Hepatocyte (in vitro differentiated cells): ENCODE measurements around the gene HACD2. TPM values are rescaled to one million over a fixed set of nuclear protein-coding genes. Genes with fewer than 3 reads are reported as not detected.
"Not testable (repeated sequence)": the region's sequence is repeated elsewhere in the genome, so short reads cannot be mapped to it uniquely, and the experiment has no call there.

Source experiments
- DNase-seq: peaks from one replicate; pipeline ENCODE4 v3.0.0-alpha.2; 2016; ENCODE audit warnings: low spot score
- H2AFZ ChIP-seq: fragments of 200-600 bp; sonication (generic); 2 replicates; pipeline ENCODE4 v1.6.0; 2016; ENCODE audit warnings: antibody characterized with exemption, mild to moderate bottlenecking
- H3K27ac ChIP-seq: fragments of 200-600 bp; sonication (generic); 2 replicates; pipeline ENCODE4 v1.5.1; 2016; ENCODE audit warnings: mild to moderate bottlenecking
- H3K27me3 ChIP-seq: fragments of 200-600 bp; sonication (generic); 2 replicates; pipeline ENCODE4 v1.6.1; 2016
- H3K36me3 ChIP-seq: fragments of 200-600 bp; sonication (generic); replicated peaks from 2 replicates; pipeline ENCODE4 v1.5.1; 2016; ENCODE audit warnings: low read depth; ENCODE audit not compliant: insufficient read depth
- H3K4me1 ChIP-seq: fragments of 200-600 bp; sonication (generic); 2 replicates; pipeline ENCODE4 v1.5.1; 2016; ENCODE audit warnings: mild to moderate bottlenecking, moderate library complexity; ENCODE audit not compliant: insufficient read depth
- H3K4me2 ChIP-seq: fragments of 200-600 bp; sonication (generic); 2 replicates; pipeline ENCODE4 v1.6.0; 2016
- H3K4me3 ChIP-seq: fragments of 200-600 bp; sonication (generic); 2 replicates; pipeline ENCODE4 v1.5.1; 2016; ENCODE audit warnings: mild to moderate bottlenecking
- H3K79me2 ChIP-seq: fragments of 200-600 bp; sonication (generic); 2 replicates; pipeline ENCODE4 v1.6.0; 2017; ENCODE audit warnings: mild to moderate bottlenecking
- H3K9me2 ChIP-seq: fragments of 200-600 bp; sonication (generic); replicated peaks from 2 replicates; pipeline ENCODE4 v1.6.0; 2017; ENCODE audit warnings: mild to moderate bottlenecking; ENCODE audit not compliant: insufficient read depth
- H3K9me3 ChIP-seq: fragments of 200-600 bp; sonication (generic); 2 replicates; pipeline ENCODE4 v1.5.1; 2016; ENCODE audit warnings: low read depth, mild to moderate bottlenecking
- H4K20me1 ChIP-seq: fragments of 200-600 bp; sonication (generic); 2 replicates; pipeline ENCODE4 v1.6.0; 2016; ENCODE audit warnings: mild to moderate bottlenecking; ENCODE audit not compliant: insufficient read depth, poor library complexity, severe bottlenecking
- EZH2 ChIP-seq: fragments of 200-600 bp; sonication (generic); IDR thresholded peaks from 2 replicates; pipeline ENCODE4 v1.6.1; 2016; ENCODE audit warnings: antibody characterized with exemption, mild to moderate bottlenecking, borderline replicate concordance
- EZH2phosphoT487 ChIP-seq: fragments of 200-600 bp; sonication (generic); IDR thresholded peaks from one replicate; pipeline ENCODE4 v1.6.1; 2018; ENCODE audit warnings: antibody characterized with exemption, mild to moderate bottlenecking, low read depth, moderate library complexity; ENCODE audit not compliant: unreplicated experiment, severe bottlenecking
- WGBS: methylation state at CpG from one replicate; pipeline ENCODE4 v1.1.6; 2016; ENCODE audit warnings: low lambda C conversion rate; ENCODE audit errors: missing lambda C conversion rate; 5-methylcytosine and 5-hydroxymethylcytosine counted together
- polyA plus RNA-seq: library from polyadenylated mRNA; unstranded; fragments of >200 nt; fragmentation: Nextera tagmentation; extraction: Ambion mirVana; gene quantifications from 2 replicates; pipeline ENCODE4 v1.2.1, GENCODE V29; 2016
- total RNA-seq: library from RNA; depleted of rRNA; stranded (reverse); fragments of >200 nt; gene quantifications from 2 replicates; pipeline ENCODE4 v1.2.3, GENCODE V29; 2014
- TF ChIP-seq, protein P1 (sequence below): fragments of 200-600 bp; sonication (generic); IDR thresholded peaks from 2 replicates; pipeline ENCODE4 v1.5.1; 2016; ENCODE audit warnings: antibody characterized with exemption, mild to moderate bottlenecking; ENCODE audit not compliant: poor library complexity

The HACD2 gene
- total and polyA plus RNA-seq, 2 experiments from 2014 or later: 31.8 to 64.3 TPM

DNA sequence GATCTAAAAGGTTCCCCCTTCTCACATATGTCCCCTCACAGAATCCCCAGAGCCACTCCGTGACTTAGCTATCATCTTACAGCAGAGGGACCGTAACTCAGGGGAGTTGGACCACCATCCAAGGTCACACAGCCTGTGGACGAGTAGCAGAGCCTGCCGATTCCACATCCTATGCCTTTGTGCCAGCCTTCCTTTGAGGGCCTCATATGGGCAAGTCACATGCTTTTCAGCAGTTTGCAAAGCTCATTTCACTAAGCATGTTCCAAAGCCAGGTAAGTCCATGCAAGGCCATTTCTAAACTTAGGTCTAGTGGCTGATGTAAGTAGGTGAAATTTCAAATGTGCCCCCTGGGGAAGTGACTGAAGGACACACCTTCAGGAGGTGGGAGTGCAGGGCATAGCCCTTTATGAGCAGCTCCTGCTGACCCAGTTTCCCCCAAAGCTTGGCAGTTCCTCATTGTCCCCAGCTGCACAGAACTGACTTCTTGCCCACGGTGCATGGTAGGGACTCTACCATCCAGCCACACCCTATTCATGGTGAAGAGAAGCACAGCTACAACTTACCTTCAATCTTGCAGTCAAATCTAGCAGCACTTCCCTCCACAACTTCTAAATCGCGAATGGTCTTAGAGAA is 33.3 kb upstream of the HACD2 start:
- no peak overlapping the region for H3K4me3 ChIP-seq
- H3K9me3 ChIP-seq: no peaks in the 10 kb centered on the region
- H3K4me2 ChIP-seq: no peak overlapping the region
- no peaks in the 10 kb centered on the region for H4K20me1 ChIP-seq
- WGBS: 81% methylated on average over 7 of the region's 7 CpGs
- no peak overlapping the region for H2AFZ ChIP-seq
- H3K79me2 ChIP-seq: no peaks in the 10 kb centered on the region
- H3K4me1 ChIP-seq: peaks cover 5% of the 10 kb centered on the region
- no peak for TF ChIP-seq EZH2
- no peak for TF ChIP-seq EZH2phosphoT487
- TF ChIP-seq, protein P1, sequence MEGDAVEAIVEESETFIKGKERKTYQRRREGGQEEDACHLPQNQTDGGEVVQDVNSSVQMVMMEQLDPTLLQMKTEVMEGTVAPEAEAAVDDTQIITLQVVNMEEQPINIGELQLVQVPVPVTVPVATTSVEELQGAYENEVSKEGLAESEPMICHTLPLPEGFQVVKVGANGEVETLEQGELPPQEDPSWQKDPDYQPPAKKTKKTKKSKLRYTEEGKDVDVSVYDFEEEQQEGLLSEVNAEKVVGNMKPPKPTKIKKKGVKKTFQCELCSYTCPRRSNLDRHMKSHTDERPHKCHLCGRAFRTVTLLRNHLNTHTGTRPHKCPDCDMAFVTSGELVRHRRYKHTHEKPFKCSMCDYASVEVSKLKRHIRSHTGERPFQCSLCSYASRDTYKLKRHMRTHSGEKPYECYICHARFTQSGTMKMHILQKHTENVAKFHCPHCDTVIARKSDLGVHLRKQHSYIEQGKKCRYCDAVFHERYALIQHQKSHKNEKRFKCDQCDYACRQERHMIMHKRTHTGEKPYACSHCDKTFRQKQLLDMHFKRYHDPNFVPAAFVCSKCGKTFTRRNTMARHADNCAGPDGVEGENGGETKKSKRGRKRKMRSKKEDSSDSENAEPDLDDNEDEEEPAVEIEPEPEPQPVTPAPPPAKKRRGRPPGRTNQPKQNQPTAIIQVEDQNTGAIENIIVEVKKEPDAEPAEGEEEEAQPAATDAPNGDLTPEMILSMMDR: no peak
- no peak for DNase-seq
- H3K9me2 ChIP-seq: no peaks in the 10 kb centered on the region
- no peak overlapping the region for H3K27ac ChIP-seq
- no peaks in the 10 kb centered on the region for H3K36me3 ChIP-seq
- no peaks in the 10 kb centered on the region for H3K27me3 ChIP-seq

DNA sequence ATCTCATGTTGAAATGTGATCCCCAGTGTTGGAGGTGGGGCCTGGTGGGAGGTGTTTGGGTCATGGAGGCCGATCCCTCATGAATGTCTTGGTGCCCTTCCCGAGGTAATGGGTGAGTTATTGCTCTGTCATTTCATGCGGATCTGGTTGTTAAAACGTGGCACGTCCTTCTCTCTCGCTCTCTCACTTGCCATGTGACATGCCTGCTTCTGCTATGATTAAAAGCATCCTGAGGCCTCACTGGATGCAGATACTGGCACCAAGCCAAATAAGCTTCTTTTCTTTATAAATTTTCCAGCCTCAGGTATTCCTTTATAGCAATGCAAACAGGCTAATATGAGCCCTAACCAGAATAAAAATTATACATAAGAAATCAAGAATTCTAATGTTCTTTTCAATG is 31.7 kb upstream of the HACD2 start:
- 85% methylated on average over 6 of the region's 6 CpGs for WGBS
- Histone ChIP-seq H3K4me2 (no peak overlapping the region), H4K20me1 (no peaks in the 10 kb centered on the region)

DNA sequence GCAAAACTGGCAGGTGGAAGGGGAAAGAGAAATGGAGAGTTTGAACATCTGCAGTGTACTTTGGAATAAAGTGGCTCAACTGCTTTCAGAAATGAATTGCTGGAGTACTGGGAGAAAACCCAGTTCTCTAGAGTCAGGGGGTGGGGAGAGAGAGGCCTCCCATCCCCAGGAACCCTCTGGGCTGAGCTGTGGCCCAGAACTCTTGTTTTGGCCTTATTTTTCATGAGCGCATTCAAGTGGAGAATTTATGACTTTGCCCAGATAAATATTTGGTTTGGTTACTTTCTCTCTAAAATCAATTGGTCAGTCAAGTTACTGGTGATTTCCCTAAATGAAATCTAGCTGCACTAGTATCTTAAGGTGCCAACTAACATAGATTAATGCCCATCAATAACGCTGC is 28.7 kb upstream of the HACD2 start:
- no peaks in the 10 kb centered on the region for H3K9me3 ChIP-seq
- no peak overlapping the region for H3K4me3 ChIP-seq
- H3K9me2 ChIP-seq: no peaks in the 10 kb centered on the region
- no peaks in the 10 kb centered on the region for H3K79me2 ChIP-seq
- no peaks in the 10 kb centered on the region for H3K36me3 ChIP-seq
- 82% methylated on average over 2 of the region's 2 CpGs for whole genome bisulfite sequencing
- no peaks in the 10 kb centered on the region for H3K27me3 ChIP-seq
- no peak for DNase-seq
- no peak overlapping the region for H2AFZ ChIP-seq
- TF ChIP-seq, protein P1: no peak
- TF ChIP-seq EZH2phosphoT487: no peak
- no peak for TF ChIP-seq EZH2
- no peak overlapping the region for H3K27ac ChIP-seq
- no peak overlapping the region for H3K4me2 ChIP-seq
- H4K20me1 ChIP-seq: no peaks in the 10 kb centered on the region
- H3K4me1 ChIP-seq: peaks cover 15% of the 10 kb centered on the region

More for the DNA sequence above, 31.7 kb upstream of the HACD2 start:
- no peaks in the 10 kb centered on the region for H3K9me2 ChIP-seq
- H3K27me3 ChIP-seq: no peaks in the 10 kb centered on the region
- no peak overlapping the region for H3K27ac ChIP-seq
- TF ChIP-seq, protein P1: no peak
- TF ChIP-seq EZH2phosphoT487: no peak
- no peak for TF ChIP-seq EZH2
- H3K79me2 ChIP-seq: no peaks in the 10 kb centered on the region
- no peaks in the 10 kb centered on the region for H3K36me3 ChIP-seq
- H2AFZ ChIP-seq: no peak overlapping the region
- DNase-seq: no peak
- H3K4me3 ChIP-seq: no peak overlapping the region
- H3K9me3 ChIP-seq: no peaks in the 10 kb centered on the region
- H3K4me1 ChIP-seq: peaks cover 12% of the 10 kb centered on the region

DNA sequence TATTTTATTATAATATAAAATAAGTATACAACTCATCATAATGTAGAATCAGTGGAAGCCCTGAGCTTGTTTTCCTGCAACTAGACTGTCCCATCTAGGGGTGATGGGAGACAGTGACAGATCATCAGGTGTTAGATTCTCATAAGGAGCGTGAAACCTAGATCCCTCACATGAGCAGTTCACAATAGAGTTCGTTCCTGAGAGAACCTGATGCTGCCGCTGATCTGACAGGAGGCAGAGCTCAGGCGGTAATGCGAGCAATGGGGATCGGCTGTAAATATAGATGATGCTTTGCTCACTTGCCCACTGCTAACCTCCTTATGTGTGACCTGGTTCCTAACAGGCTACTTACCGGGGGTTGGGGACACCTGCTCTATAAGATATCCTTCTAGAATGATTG is 26.8 kb upstream of the HACD2 start:
- WGBS: 93% methylated on average over 7 of the region's 7 CpGs
- H3K27ac ChIP-seq, DNase-seq: not testable (repeated sequence)

More for the DNA sequence above, 26.8 kb upstream of the HACD2 start:
- H3K27me3 ChIP-seq, H3K9me3 ChIP-seq, H2AFZ ChIP-seq, H3K36me3 ChIP-seq, H4K20me1 ChIP-seq, H3K79me2 ChIP-seq, H3K4me3 ChIP-seq, H3K4me2 ChIP-seq, H3K9me2 ChIP-seq: not testable (repeated sequence)
- H3K4me1 ChIP-seq: peaks cover 15% of the 10 kb centered on the region
